ENCODE results near the gene ACSL4.
"Not testable (repeated sequence)": the region's sequence is repeated elsewhere in the genome, so short reads cannot be mapped to it uniquely, and the experiment has no call there.

ACSL4 gene

DNA sequence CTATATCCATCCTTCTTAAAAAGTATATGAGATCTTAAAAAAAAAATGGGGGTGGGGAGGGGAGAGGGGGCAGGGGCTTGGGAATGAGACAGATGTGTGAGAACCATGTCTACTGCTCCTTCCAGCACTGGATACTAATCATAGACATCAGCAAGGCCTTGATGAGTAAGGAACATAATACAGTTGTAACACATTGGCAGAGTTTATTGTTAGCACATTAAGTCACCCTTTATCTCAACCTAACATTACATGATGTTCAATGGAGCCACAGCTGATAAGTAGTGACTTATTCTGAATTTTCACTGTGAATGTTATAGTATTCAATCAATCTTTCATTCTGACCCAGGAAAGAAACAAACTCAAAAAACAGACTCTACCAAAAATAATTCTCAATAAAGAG, 60.8 kb downstream of the ACSL4 start:
- DNase-seq (ENCODE audit: extremely low spot score), result no peak
- ChIA-PET CTCF (no interaction called here), POLR2A (no interaction called here)
- TF ChIP-seq, protein P1, sequence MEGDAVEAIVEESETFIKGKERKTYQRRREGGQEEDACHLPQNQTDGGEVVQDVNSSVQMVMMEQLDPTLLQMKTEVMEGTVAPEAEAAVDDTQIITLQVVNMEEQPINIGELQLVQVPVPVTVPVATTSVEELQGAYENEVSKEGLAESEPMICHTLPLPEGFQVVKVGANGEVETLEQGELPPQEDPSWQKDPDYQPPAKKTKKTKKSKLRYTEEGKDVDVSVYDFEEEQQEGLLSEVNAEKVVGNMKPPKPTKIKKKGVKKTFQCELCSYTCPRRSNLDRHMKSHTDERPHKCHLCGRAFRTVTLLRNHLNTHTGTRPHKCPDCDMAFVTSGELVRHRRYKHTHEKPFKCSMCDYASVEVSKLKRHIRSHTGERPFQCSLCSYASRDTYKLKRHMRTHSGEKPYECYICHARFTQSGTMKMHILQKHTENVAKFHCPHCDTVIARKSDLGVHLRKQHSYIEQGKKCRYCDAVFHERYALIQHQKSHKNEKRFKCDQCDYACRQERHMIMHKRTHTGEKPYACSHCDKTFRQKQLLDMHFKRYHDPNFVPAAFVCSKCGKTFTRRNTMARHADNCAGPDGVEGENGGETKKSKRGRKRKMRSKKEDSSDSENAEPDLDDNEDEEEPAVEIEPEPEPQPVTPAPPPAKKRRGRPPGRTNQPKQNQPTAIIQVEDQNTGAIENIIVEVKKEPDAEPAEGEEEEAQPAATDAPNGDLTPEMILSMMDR (IDR thresholded peaks at IDR 0.05; ENCODE audit: control extremely low read depth, extremely low read depth, low read depth, missing control alignments), result no peak

DNA sequence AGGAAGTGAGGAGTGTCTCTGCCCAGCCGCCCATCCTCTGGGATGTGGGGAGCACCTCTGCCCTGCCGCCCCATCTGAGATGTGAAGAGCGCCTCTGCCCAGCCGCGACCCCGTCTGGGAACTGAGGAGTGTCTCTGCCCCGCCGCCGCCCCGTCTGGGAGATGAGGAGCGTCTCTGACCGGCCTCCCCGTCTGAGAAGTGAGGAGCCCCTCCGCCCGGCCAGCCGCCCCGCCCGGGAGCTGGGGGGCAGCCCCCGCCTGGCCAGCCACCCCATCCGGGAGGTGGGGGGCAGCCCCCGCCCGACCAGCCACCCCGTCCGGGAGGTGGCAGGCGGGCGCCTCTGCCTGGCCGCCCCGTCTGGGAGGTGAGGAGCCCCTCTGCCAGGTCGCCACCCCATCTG, 61.9 kb downstream of the ACSL4 start:
- POLR2A ChIA-PET; DNase-seq (ENCODE audit: extremely low spot score); CTCF ChIA-PET: not testable (repeated sequence)

DNA sequence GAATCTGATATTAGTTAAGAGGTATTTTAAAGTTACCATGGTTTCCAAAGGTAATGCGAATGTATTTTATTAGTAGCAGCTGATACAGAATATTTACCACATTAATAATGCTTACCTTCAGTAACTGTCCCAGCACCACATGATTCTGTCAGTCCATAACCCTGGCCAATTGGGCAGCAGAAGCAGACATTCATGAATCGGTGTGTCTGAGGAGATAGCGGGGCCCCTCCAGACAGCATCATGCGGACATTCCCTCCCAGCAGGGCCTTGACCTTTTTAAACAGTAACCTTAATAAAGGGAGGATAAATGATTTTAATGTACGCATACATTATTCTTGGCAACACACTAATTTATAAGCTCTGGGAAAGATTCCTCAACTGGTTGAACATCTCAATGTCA, 65.1 kb downstream of the ACSL4 start:
- POLR2A ChIA-PET, result no interaction called here
- TF ChIP-seq, protein P1 (IDR thresholded peaks at IDR 0.05; ENCODE audit: control extremely low read depth, extremely low read depth, low read depth, missing control alignments), result no peak
- CTCF ChIA-PET, result no interaction called here
- no peak for DNase-seq (ENCODE audit: extremely low spot score)

DNA sequence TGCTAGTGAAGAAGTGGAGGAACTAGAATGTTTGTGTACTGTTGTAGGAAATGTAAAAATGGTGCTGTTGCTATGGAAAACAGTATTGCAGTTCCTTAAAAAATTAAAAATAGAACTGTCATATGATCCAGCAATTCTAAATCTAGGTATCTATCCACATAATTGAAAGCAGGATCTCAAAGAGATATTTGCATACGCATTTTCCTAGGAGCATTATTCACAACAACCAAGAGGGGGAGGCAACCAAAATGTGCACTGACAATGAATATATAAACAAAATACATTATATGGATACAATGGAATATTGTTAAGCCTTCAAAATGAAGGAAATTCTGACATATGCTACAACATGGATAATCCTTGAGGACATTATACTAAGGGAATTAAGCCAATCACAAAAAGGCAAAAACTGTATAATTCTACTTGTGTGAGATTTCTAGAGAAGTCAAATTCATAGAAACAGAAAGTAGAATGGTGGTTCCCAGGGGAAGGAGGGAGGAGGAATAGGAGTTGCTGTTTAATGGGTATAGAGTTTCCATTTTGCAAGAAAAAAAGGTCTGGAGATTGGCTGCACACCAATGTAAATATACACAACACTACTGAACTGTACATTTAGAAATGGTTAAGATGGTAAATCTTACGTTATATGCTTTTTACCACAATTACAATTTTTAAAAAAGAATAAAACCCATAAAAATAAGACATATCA, 72.5 kb downstream of the ACSL4 start:
- no peak for DNase-seq (ENCODE audit: extremely low spot score)
- TF ChIP-seq, protein P1 (IDR thresholded peaks at IDR 0.05; ENCODE audit: control extremely low read depth, extremely low read depth, low read depth, missing control alignments), result no peak
- ChIA-PET POLR2A (no interaction called here), CTCF (no interaction called here)

DNA sequence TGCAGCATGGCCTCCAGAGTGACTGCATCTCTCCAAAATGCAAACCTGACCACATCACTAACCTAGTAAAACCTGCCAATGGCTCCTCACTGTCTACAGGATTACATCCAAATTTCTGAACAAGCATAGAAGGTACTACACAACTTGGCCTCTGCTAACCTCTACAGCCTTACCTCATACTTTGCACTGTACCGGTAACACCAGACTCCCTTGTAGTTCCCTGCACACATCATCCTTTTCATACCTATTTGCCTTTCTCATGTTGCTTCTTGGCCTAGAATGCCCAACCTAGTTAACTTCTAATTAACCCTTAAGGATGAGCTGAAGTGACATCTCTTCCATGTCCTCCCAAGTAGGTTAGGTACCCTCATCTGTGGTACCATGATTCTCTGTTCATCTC, 74.7 kb downstream of the ACSL4 start:
- ChIA-PET CTCF (no interaction called here), POLR2A (no interaction called here)
- TF ChIP-seq, protein P1 (IDR thresholded peaks at IDR 0.05; ENCODE audit: control extremely low read depth, extremely low read depth, low read depth, missing control alignments), result no peak
- DNase-seq (ENCODE audit: extremely low spot score), result no peak

DNA sequence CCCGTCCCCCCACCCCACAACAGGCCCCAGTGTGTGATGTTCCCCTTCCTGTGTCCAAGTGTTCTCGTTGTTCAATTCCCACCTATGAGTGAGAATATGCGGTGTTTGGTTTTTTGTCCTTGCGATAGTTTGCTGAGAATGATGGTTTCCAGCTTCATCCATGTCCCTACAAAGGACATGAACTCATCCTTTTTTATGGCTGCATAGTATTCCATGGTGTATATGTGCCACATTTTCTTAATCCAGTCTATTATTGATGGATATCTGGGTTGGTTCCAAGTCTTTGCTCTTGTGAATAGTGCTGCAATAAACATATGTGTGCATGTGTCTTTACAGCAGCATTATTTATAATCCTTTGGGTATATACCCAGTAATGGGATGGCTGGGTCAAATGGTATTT, 75.7 kb downstream of the ACSL4 start:
- CTCF ChIA-PET; POLR2A ChIA-PET; DNase-seq (ENCODE audit: extremely low spot score): not testable (repeated sequence)

DNA sequence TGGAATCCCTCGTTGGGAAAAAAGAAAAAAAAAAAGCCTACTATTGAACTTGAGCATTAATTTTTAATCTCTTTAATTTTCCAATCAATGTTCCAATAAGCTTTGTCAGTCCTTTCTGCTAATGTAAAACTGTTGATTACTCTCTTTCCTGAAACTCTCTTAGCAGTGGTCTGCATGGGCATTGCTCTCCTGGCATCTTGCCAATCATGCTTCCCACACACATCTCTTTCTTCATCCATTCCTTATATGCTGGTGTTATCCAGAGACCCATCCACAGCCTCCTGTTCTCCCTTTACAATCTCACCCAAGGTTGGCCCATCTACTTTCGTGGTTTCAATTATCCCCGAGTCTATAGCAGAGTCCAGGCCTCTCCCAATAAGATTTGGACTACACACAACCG, 76.3 kb downstream of the ACSL4 start:
- TF ChIP-seq, protein P1 (IDR thresholded peaks at IDR 0.05; ENCODE audit: control extremely low read depth, extremely low read depth, low read depth, missing control alignments), result no peak
- ChIA-PET POLR2A (no interaction called here), CTCF (no interaction called here)
- DNase-seq (ENCODE audit: extremely low spot score), result no peak
